ENCODE data around the gene CACNA1C.

Gene CACNA1C

GRCh38 chr12:2195085-2195484, 142.3 kb downstream of the CACNA1C start:
- no peaks in the 10 kb centered on the region for H3K36me3 ChIP-seq
- DNase-seq, result no peak
- H3K4me3 ChIP-seq (ENCODE audit: low read depth, low read length), result no peak overlapping the region
- no peak overlapping the region for H3K27ac ChIP-seq
- H3K27me3 ChIP-seq (ENCODE audit: insufficient read depth, low read depth, severe bottlenecking), result no peaks in the 10 kb centered on the region
- H3K9me3 ChIP-seq (ENCODE audit: severe bottlenecking), result no peaks in the 10 kb centered on the region
- TF ChIP-seq CTCF (IDR thresholded peaks at IDR 0.05; ENCODE audit: low read depth, low read length), result no peak

GRCh38 chr12:2198005-2198501, 145.3 kb downstream of the CACNA1C start:
- TF ChIP-seq CTCF (IDR thresholded peaks at IDR 0.05; ENCODE audit: low read depth, low read length), result no peak
- no peak overlapping the region for H3K27ac ChIP-seq
- H3K27me3 ChIP-seq (ENCODE audit: insufficient read depth, low read depth, severe bottlenecking), result no peaks in the 10 kb centered on the region
- no peak for DNase-seq
- no peaks in the 10 kb centered on the region for H3K36me3 ChIP-seq
- no peaks in the 10 kb centered on the region for H3K9me3 ChIP-seq (ENCODE audit: severe bottlenecking)
- H3K4me3 ChIP-seq (ENCODE audit: low read depth, low read length), result no peak overlapping the region

GRCh38 chr12:2198542-2198941, 145.8 kb downstream of the CACNA1C start:
- Histone ChIP-seq H3K4me3 (ENCODE audit: low read depth, low read length) (no peak overlapping the region), H3K27me3 (ENCODE audit: insufficient read depth, low read depth, severe bottlenecking) (no peaks in the 10 kb centered on the region), H3K36me3 (no peaks in the 10 kb centered on the region), H3K27ac (no peak overlapping the region), H3K9me3 (ENCODE audit: severe bottlenecking) (no peaks in the 10 kb centered on the region)
- DNase-seq, result no peak
- no peak for TF ChIP-seq CTCF (IDR thresholded peaks at IDR 0.05; ENCODE audit: low read depth, low read length)

GRCh38 chr12:2205996-2206395, 153.2 kb downstream of the CACNA1C start:
- H3K9me3 ChIP-seq (ENCODE audit: severe bottlenecking), result no peaks in the 10 kb centered on the region
- no peak overlapping the region for H3K4me3 ChIP-seq (ENCODE audit: low read depth, low read length)

DNA sequence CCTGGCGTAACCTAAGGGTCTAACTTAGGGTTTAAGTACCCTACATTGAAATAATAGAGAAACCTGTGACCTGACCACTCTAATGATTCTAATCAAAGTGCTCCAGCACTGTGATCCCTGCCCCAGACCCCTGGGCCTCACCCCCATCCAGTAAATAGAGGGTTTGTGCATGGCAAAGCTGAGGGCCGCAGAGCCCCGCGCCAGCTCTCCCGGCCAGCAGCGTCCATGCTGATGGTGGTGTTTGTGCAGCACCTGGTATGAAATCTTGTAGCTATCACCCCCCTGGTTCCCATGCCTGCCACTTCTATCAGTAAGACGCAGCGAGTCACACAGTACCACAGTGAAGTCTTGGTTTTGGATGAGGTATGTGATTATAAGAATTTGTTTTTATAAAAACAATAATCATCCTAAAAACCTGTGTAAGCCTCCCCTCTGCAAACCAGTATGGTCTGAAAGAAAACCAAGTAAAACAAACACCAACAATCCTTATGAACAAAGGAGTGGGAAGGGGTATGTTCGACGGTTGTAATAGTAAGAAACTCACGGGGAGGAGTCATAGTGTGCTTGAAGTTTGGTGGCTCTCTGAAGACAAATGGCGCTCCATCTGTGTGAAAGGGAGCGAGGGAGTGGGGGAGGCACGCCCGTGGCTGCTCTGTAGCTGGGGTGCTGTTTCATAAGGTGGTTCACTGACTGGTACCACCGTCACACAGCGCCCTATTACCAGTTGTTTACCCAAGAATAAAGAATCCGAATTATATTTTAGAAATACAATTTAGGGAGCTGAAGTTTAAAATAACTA, 156.2 kb downstream of the CACNA1C start:
- no peaks in the 10 kb centered on the region for H3K9me3 ChIP-seq (ENCODE audit: severe bottlenecking)
- H3K36me3 ChIP-seq, result no peaks in the 10 kb centered on the region
- no peak overlapping the region for H3K4me3 ChIP-seq (ENCODE audit: low read depth, low read length)
- no peak for TF ChIP-seq CTCF (IDR thresholded peaks at IDR 0.05; ENCODE audit: low read depth, low read length)
- H3K27ac ChIP-seq, result no peak overlapping the region
- DNase-seq, result no peak
- no peaks in the 10 kb centered on the region for H3K27me3 ChIP-seq (ENCODE audit: insufficient read depth, low read depth, severe bottlenecking)

More at GRCh38 chr12:2205996-2206395, 153.2 kb downstream of the CACNA1C start:
- no peak for TF ChIP-seq CTCF (IDR thresholded peaks at IDR 0.05; ENCODE audit: low read depth, low read length)
- Histone ChIP-seq H3K36me3 (no peaks in the 10 kb centered on the region), H3K27ac (no peak overlapping the region), H3K27me3 (ENCODE audit: insufficient read depth, low read depth, severe bottlenecking) (no peaks in the 10 kb centered on the region)
- DNase-seq, result no peak
